NOMO-1 treated with DMSO at 0.1 percent for 48 hours (cell line): ENCODE data around the gene DSG4.
A peak's percentile ranks its signal among the peaks of the same experiment; 100 is the strongest.
"Not testable (repeated sequence)": the region's sequence is repeated elsewhere in the genome, so short reads cannot be mapped to it uniquely, and the experiment has no call there.

Source experiments
- DNase-seq: peaks from one replicate; lab custom pipeline; 2025; ENCODE audit not compliant: unreplicated experiment; lab: John Stamatoyannopoulos, UW

DSG4 gene

GRCh38 chr18:31376477-31376876 is at the start of gene DSG4:
TSS of gene DSG4 (plus strand) at chr18:31376777. CDS start at chr18:31376912, 135 bp downstream.
- no peak for DNase-seq

- DNase-seq: no peak
Observed at GRCh38 chr18:31329787-31330438, 46.7 kb upstream of the DSG4 start.

GRCh38 chr18:31343454-31343853 is 33.1 kb upstream of the DSG4 start:
- no peak for DNase-seq

GRCh38 chr18:31353336-31353735 is 23.2 kb upstream of the DSG4 start:
- not testable (repeated sequence) for DNase-seq

- DNase-seq: no peak
Observed at GRCh38 chr18:31354990-31355389, 21.6 kb upstream of the DSG4 start.

- DNase-seq: no peak
Observed at GRCh38 chr18:31356025-31356424, 20.6 kb upstream of the DSG4 start.

GRCh38 chr18:31364190-31364589 is 12.4 kb upstream of the DSG4 start:
- no peak for DNase-seq

GRCh38 chr18:31369478-31369877 is 7.1 kb upstream of the DSG4 start:
- no peak for DNase-seq

GRCh38 chr18:31371989-31372388 is 4.6 kb upstream of the DSG4 start:
- no peak for DNase-seq

- DNase-seq: no peak
Observed at GRCh38 chr18:31373641-31374040, 2.9 kb upstream of the DSG4 start.

GRCh38 chr18:31380912-31381311 is 4.3 kb downstream of the DSG4 start:
- DNase-seq: no peak

- DNase-seq: no peak
Observed at GRCh38 chr18:31382107-31382506, 5.5 kb downstream of the DSG4 start.

- DNase-seq: peak; percentile 69
Observed at GRCh38 chr18:31386741-31387140, 10.2 kb downstream of the DSG4 start.

GRCh38 chr18:31393286-31393685 is 16.7 kb downstream of the DSG4 start:
- DNase-seq: no peak

- no peak for DNase-seq
Observed at GRCh38 chr18:31396796-31397612, 20.4 kb downstream of the DSG4 start.

GRCh38 chr18:31398191-31398590 is 21.6 kb downstream of the DSG4 start:
- no peak for DNase-seq

GRCh38 chr18:31399306-31400032 is 22.9 kb downstream of the DSG4 start:
- peak; percentile 56 for DNase-seq

- DNase-seq: no peak
Observed at GRCh38 chr18:31401156-31402025, 24.8 kb downstream of the DSG4 start.

- no peak for DNase-seq
Observed at GRCh38 chr18:31402026-31402373, 25.4 kb downstream of the DSG4 start.

- DNase-seq: no peak
Observed at GRCh38 chr18:31403409-31403808, 26.8 kb downstream of the DSG4 start.

- DNase-seq: no peak
Observed at GRCh38 chr18:31407649-31408048, 31.1 kb downstream of the DSG4 start.
